T-helper 9 cell (primary cell): ENCODE measurements around the gene ADD2.
"Not testable (repeated sequence)": the region's sequence is repeated elsewhere in the genome, so short reads cannot be mapped to it uniquely, and the experiment has no call there.

Source experiments
- DNase-seq: peaks from one replicate; pipeline ENCODE4 v3.0.0-alpha.2; 2020

Gene ADD2

GRCh38 chr2:70750320-70750719, 17.7 kb downstream of the ADD2 start:
- DNase-seq, result no peak

DNA sequence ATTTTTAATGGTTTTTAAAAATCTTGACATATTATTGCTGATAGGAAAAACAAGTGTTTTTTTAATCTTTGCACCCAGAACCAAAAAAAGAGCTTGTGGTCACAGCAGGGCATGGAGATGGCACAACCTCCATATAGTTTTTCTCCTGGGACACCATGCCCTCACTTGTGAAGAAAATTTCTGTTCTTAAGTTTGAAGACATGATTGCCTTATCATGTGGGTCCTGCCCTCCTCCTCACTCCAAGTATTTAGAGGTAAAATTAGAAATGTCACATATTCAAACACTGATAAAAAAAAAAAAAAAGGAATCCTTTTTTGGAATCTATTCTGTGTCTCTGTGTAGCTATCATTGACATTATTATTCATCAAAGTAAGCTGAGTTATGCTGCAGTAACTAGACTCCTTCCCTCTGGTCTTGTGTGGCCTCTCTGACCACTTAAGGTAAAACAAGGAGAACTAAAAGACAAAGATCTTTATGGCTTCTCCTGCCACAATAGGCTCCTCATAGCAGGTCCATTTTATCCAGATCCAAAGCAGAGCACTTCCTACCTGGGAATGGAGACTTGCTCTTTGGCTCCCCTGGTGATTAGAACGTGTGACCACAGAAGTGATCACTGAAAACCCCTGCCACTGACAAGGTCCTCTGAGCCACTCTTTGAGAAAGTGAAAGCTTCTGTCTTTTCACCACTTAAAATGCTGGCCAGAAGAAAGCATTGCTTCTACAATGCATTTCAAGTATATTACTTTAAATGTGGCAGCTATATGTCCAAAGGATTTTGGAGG, 19.8 kb downstream of the ADD2 start:
- DNase-seq, result no peak

DNA sequence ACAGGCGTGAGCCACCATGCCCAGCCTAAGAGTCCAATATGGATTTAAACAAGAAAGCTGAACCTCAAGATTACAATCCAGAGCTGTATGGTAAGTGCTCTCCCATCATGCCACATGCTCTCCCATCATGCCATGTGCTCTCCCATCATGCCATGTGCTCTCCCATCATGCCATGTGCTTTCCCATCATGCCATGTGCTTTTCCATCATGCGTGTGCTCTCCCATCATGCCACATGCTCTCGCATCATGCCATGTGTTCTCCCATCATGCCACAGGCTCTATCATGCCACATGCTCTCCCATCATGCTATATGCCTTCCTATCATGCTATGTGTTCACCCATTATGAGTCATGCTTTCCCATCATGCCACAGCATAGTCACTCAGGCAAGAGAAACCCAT, 20.7 kb downstream of the ADD2 start:
- DNase-seq, result no peak

DNA sequence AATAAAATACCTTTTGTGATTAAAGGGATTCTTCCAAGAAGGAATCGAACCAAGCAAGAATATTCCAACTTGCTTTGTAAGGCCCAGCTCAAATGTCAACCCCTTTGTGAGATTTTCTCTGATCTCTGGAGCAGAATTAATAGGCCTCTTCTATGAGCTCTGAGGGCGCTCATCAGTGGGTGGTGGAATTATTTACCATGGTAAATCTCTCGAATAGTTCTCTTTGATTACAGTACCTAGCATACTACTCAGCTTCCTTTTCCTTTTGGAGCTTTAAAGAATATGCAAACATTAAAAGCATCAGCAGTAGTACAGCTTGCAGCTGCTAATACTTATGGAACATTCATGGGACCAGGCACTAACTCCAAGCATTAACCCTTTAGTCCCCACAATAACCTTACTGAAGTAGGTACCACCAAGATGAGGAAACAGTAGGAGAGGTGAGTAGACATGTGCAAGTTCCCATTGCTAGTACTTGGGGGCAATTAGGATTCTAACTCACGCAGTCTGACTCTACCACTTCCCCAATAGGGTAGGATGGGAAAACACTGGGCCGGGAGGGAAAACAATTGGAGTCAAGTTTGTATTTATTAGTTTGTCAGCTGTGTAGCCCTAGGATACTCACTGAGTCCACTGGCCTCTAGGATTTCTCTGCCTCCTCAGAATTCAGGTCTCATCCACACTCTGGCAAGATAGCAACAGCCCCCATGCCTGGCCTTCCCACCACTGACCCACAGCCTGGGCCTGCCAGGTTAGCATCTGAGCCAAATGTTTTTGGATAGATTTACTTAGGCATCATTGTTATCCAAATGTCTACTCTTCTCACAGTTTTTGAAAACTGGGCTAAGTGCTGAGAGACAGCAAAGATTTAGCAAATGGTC, 21.7 kb downstream of the ADD2 start:
- no peak for DNase-seq

- DNase-seq, result no peak
These were observed 22.6 kb downstream of the ADD2 start for GRCh38 chr2:70745276-70745825.

- no peak for DNase-seq
These were observed 23.6 kb downstream of the ADD2 start for GRCh38 chr2:70744397-70744796.

- no peak for DNase-seq
These were observed 24.3 kb downstream of the ADD2 start for GRCh38 chr2:70743677-70744076.

GRCh38 chr2:70743068-70743467, 24.9 kb downstream of the ADD2 start:
- DNase-seq, result no peak

DNA sequence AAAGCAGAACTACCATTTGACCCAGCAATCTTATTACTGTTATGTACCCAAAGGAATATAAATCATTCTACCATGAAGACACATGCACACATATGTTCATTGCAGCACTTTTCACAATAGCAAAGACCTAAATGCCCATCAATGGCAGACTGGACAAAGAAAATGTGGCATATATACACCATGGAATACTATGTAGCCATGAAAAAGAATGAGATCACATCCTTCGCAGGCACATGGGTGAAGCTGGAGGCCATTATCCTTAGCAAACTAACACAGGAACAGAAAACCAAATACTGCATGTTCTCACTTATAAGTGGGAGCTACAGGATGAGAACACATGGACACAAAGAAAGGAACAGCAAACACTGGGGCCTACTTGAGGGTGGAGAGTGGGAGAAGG, 28.5 kb downstream of the ADD2 start:
- not testable (repeated sequence) for DNase-seq

GRCh38 chr2:70738159-70738558, 29.8 kb downstream of the ADD2 start:
- no peak for DNase-seq

DNA sequence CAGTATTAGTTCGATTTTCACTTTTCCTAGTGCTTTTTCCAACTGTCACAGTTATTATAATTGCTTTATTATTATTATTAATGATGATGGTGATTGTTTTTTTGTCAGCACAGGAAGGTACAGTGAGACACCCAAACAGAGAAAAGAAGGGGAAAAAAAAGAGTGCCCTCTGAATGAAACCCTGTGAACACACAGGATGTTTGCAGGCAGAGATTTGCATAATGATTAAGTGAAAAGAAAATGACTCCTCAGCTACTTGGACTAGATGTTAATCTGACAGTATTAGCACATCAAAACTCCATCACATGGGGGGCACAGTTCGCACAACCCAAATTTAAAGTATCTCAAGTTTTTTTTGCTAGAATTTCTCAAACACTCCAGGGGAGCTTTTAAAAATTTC, 32.9 kb downstream of the ADD2 start:
- no peak for DNase-seq

DNA sequence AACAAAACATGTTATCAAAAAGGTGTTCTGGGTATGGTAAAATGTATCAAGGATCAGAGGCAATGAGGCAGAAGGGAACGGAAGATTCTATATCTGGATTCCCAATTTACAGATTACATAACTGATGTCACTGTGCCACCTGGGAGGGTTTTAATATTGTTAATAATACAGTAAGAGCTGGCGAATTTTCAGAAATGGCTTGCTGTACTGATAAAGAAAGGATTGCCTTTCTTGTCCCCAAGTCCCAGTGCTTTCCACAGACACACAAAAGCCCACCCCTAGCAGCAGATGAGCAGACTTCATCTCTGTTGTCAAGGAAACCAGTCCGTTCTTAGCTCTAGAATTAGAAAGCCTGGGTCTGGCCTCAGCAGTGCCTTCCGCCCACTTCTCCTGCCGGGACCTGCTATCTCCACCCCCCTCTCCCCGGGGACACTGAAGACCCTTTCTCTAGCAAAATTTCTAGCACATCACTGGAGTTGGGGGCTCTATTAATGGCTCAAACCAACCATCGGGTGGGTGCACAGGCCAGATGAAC, 34.3 kb downstream of the ADD2 start:
- DNase-seq, result no peak

DNA sequence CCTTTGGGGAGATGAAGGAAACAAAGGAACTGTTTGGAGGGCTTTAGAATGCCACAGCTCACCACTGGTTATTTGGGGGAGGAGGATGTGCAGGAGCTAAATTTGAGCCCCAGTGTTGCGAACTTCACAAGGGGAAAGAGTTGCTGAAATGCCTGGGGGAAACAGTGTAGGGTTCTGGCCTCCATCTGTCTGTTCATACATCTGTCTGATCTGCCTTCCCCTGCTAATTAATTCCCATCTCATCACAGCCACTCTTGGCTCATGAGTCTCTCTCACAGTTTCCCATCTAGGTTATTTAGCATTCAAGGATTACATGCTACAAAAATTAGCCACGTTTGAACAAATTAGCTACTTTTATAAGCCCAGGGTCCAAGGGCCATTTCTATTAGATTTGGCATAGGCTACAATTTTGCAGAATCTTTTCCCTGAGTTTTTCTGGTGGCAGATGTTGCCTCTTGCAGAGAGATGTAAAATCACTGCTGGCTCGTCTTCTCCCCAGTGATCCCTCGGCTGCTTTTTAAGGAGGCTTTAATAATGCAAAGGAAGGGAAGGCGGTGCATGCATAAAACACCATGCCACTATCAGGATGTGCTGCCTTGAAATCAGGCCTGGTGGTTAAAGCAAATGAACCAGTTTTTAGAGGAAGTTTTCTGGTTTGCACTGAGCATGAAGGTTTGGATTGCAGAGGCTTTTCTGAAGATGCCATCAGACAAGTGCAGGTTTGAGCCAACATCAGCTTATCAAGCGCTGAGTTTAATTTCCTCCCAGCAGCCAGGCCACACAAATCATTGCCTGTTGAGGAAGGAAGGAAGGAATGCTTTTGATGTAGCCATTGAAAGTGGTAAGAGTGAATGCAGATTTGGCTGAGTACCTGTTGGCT, 35.0 kb downstream of the ADD2 start:
- DNase-seq, result no peak

DNA sequence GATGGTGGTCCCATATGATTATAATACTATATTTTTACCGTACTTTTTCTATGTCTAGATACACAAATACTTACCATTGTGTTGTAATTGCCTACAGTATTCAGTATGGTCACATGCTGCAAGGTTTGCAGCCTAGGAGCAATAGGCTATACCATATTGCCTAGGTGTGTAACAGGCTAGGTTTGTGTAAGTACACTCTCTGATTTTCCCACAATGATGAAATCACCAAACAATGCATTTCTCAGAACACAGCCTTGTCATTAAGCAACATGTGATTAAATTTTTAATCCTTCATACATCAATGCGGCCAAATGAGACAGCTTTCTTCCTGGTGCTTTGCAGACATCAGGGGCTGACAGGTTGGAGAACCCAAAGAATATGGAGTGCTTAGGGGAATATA, 37.3 kb downstream of the ADD2 start:
- DNase-seq, result no peak

DNA sequence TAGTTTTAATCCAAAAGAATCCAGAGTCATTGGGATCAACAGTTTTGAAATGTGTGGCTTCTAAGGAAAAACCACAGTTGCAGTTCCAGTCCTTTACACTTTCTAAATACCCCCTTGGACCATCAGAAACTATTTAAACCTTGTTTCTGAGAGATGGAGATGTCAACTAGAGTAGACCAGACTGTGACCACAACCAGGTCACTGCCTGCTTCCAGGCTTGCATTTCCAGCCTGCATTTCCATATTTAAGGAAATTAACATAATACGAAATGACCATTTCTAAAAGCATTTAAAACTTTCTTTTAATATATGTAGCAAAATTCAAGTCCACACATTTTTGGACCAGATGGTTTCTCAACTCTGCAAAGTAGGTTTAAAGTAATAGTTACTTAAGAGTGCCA, 38.4 kb downstream of the ADD2 start:
- no peak for DNase-seq

GRCh38 chr2:70728128-70728527, 39.9 kb downstream of the ADD2 start:
- DNase-seq, result no peak

DNA sequence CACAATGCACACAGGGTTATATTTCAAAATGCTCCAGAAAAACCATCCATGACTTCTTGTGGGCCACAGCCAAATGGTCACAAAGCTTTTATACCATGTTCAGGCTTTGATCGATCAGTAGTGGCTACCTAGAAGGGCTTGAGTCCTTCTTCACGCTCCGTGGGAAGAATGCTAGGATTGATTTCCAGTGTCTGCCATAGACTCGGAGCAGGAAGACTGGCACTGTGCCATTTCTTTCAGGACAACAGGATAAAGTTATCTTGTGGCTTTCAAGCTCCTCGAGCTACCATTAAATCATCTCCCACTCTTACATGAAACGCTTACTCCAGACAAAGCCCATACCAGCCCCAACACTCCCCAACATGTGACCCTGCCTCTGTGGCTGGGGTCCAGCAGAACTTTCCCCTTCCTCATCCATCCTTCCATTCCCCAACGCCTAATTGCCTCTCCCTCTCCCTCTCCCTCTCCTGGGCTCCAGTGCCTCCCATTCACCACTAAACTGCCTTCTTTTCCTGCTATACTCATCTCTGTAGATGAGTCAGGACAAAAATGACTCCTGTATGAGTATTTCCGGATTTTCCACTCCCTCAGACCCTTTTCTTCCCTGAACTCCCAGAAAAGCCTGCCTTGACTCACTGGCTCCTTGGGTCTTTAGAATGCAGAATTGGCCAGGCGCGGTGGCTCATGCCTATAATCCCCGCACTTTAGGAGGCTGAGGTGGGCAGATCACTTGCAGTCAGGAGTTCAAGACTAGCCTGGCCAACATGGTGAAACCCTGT, 40.9 kb downstream of the ADD2 start:
- no peak for DNase-seq

- no peak for DNase-seq
These were observed 42.5 kb downstream of the ADD2 start for GRCh38 chr2:70725505-70725904.

GRCh38 chr2:70724366-70724765, 43.6 kb downstream of the ADD2 start:
- no peak for DNase-seq

GRCh38 chr2:70723286-70723885, 44.6 kb downstream of the ADD2 start:
- no peak for DNase-seq

- no peak for DNase-seq
These were observed 47.9 kb downstream of the ADD2 start for GRCh38 chr2:70720124-70720523.
